GM23248 (cell line): Measurements from ENCODE around the gene UBN1. TPM values are rescaled to one million over a fixed set of nuclear protein-coding genes. Genes with fewer than 3 reads are reported as not detected.

Source experiments
- DNase-seq: peaks from one replicate; pipeline ENCODE4 v3.0.0-alpha.2; 2015
- H2AFZ ChIP-seq: fragments of 200-600 bp; sonication (generic); 2 replicates; pipeline ENCODE4 v1.6.1; 2016; ENCODE audit warnings: antibody characterized with exemption
- H3F3A ChIP-seq: fragments of 200-600 bp; sonication (generic); 2 replicates; pipeline ENCODE4 v1.6.1; 2016; ENCODE audit warnings: mild to moderate bottlenecking, antibody characterized with exemption, mixed run types; ENCODE audit not compliant: insufficient read depth
- H3K27ac ChIP-seq: fragments of 200-600 bp; sonication (generic); 2 replicates; pipeline ENCODE4 v1.5.1; 2016; ENCODE audit warnings: mild to moderate bottlenecking
- H3K27me3 ChIP-seq: fragments of 200-600 bp; sonication (generic); replicated peaks from 2 replicates; pipeline ENCODE4 v1.6.1; 2016; ENCODE audit warnings: mild to moderate bottlenecking; ENCODE audit not compliant: insufficient read depth
- H3K36me3 ChIP-seq: fragments of 200-600 bp; sonication (generic); 2 replicates; pipeline ENCODE4 v1.6.1; 2016; ENCODE audit warnings: low read depth, mild to moderate bottlenecking
- H3K4me1 ChIP-seq: fragments of 200-600 bp; sonication (generic); 2 replicates; pipeline ENCODE4 v1.6.1; 2016; ENCODE audit warnings: mild to moderate bottlenecking; ENCODE audit not compliant: insufficient read depth
- H3K4me2 ChIP-seq: fragments of 200-600 bp; sonication (generic); one replicate; pipeline ENCODE4 v1.6.1; 2016; ENCODE audit warnings: mild to moderate bottlenecking; ENCODE audit not compliant: unreplicated experiment
- H3K4me3 ChIP-seq: fragments of 200-600 bp; sonication (generic); 2 replicates; pipeline ENCODE4 v1.5.1; 2016; ENCODE audit warnings: mild to moderate bottlenecking
- H3K79me2 ChIP-seq: fragments of 200-600 bp; sonication (generic); 2 replicates; pipeline ENCODE4 v1.6.1; 2016; ENCODE audit warnings: mild to moderate bottlenecking; ENCODE audit not compliant: insufficient read depth
- H3K9ac ChIP-seq: fragments of 200-600 bp; sonication (generic); 2 replicates; pipeline ENCODE4 v1.6.1; 2016; ENCODE audit warnings: mild to moderate bottlenecking
- H3K9me2 ChIP-seq: fragments of 200-600 bp; sonication (generic); 2 replicates; pipeline ENCODE4 v1.6.1; 2016; ENCODE audit warnings: mixed run types, mild to moderate bottlenecking, moderate library complexity; ENCODE audit not compliant: insufficient read depth
- H3K9me3 ChIP-seq: fragments of 200-600 bp; sonication (generic); one replicate; pipeline ENCODE4 v1.6.1; 2017; ENCODE audit warnings: low read depth
- H4K20me1 ChIP-seq: fragments of 200-600 bp; sonication (generic); 2 replicates; pipeline ENCODE4 v1.6.0; 2016; ENCODE audit not compliant: insufficient read depth
- EZH2 ChIP-seq: fragments of 200-600 bp; sonication (generic); IDR thresholded peaks from 2 replicates; pipeline ENCODE4 v1.6.1; 2018; ENCODE audit warnings: antibody characterized with exemption, mild to moderate bottlenecking; ENCODE audit not compliant: insufficient read depth, poor library complexity, severe bottlenecking
- EZH2phosphoT487 ChIP-seq: fragments of 200-600 bp; sonication (generic); IDR thresholded peaks from 2 replicates; pipeline ENCODE4 v1.6.1; 2018; ENCODE audit warnings: antibody characterized with exemption, moderate library complexity, mild to moderate bottlenecking, low read depth; ENCODE audit not compliant: insufficient read depth
- WGBS, 2 experiments: methylation state at CpG; one replicate each; pipeline ENCODE4 v1.1.6; 2015 to 2017; ENCODE audit warnings: low lambda C conversion rate in 2 of 2, low coverage in 1 of 2; ENCODE audit errors: missing lambda C conversion rate in 2 of 2; 5-methylcytosine and 5-hydroxymethylcytosine counted together
- in situ Hi-C: fragments of 300-500 bp; cut with MboI; formaldehyde crosslinking; loops from 2 replicates; pipeline ENCODE4 v1.15.0; 2020
- polyA plus RNA-seq: library from polyadenylated mRNA; unstranded; fragments of >200 nt; fragmentation: Nextera tagmentation; extraction: Ambion mirVana; gene quantifications from 2 replicates; pipeline ENCODE4 v1.2.1, GENCODE V29; 2016
- total RNA-seq: library from RNA; depleted of rRNA; stranded (reverse); fragments of >200 nt; shearing (Covaris generic); gene quantifications from 2 replicates; pipeline ENCODE4 v1.2.3, GENCODE V29; 2014

Gene UBN1
- total and polyA plus RNA-seq, 2 experiments from 2014 or later: 9.9 to 16.4 TPM

- Histone ChIP-seq H3K4me1 (no peaks in the 10 kb centered on the region), H4K20me1 (no peaks in the 10 kb centered on the region), H3K9me2 (no peaks in the 10 kb centered on the region), H3F3A (no peaks in the 10 kb centered on the region), H3K9me3 (no peaks in the 10 kb centered on the region), H3K36me3 (peaks cover 13% of the 10 kb centered on the region; the same call in 1 of the 2 replicates), H3K79me2 (no peaks in the 10 kb centered on the region), H3K4me3 (no peak overlapping the region), H3K9ac (no peak overlapping the region), H3K27ac (no peak overlapping the region), H3K4me2 (no peak overlapping the region), H2AFZ (no peak overlapping the region), H3K27me3 (no peaks in the 10 kb centered on the region)
- TF ChIP-seq EZH2 (no peak), EZH2phosphoT487 (no peak)
- in situ Hi-C loops: no loop called here
- DNase-seq: no peak
- 94 to 97% methylated on average over 15 to 16 of the region's 16 CpGs for WGBS, 2 experiments
Observed at GRCh38 chr16:4890686-4891085, 43.4 kb downstream of the UBN1 start.

GRCh38 chr16:4891097-4891885, 44.0 kb downstream of the UBN1 start:
- 84% methylated on average over 16 of the region's 16 CpGs for WGBS, 2 experiments
- Histone ChIP-seq H4K20me1 (no peaks in the 10 kb centered on the region), H3K79me2 (no peaks in the 10 kb centered on the region), H3K36me3 (peaks cover 7% of the 10 kb centered on the region; the same call in 1 of the 2 replicates), H3K9ac (no peak overlapping the region), H3F3A (no peaks in the 10 kb centered on the region), H3K9me2 (no peaks in the 10 kb centered on the region), H3K4me2 (no peak overlapping the region), H3K4me1 (no peaks in the 10 kb centered on the region), H2AFZ (no peak overlapping the region), H3K27me3 (no peaks in the 10 kb centered on the region), H3K27ac (no peak overlapping the region), H3K9me3 (no peaks in the 10 kb centered on the region), H3K4me3 (no peak overlapping the region)
- in situ Hi-C loops: no loop called here
- DNase-seq: no peak
- TF ChIP-seq EZH2 (no peak), EZH2phosphoT487 (no peak)

GRCh38 chr16:4891886-4892216, 44.6 kb downstream of the UBN1 start:
- Histone ChIP-seq H3K36me3 (peaks cover 2% of the 10 kb centered on the region; the same call in 1 of the 2 replicates), H3K9me3 (no peaks in the 10 kb centered on the region), H3K9ac (no peak overlapping the region), H3K4me1 (no peaks in the 10 kb centered on the region), H3K4me3 (no peak overlapping the region), H3K27me3 (no peaks in the 10 kb centered on the region), H4K20me1 (no peaks in the 10 kb centered on the region), H3K27ac (no peak overlapping the region), H3K4me2 (no peak overlapping the region), H3F3A (no peaks in the 10 kb centered on the region), H2AFZ (no peak overlapping the region), H3K9me2 (no peaks in the 10 kb centered on the region), H3K79me2 (no peaks in the 10 kb centered on the region)
- peak; percentile 21 for DNase-seq
- 80 to 81% methylated on average over 12 of the region's 12 CpGs for WGBS, 2 experiments
- TF ChIP-seq EZH2 (no peak), EZH2phosphoT487 (no peak)
- in situ Hi-C loops: no loop called here

DNA sequence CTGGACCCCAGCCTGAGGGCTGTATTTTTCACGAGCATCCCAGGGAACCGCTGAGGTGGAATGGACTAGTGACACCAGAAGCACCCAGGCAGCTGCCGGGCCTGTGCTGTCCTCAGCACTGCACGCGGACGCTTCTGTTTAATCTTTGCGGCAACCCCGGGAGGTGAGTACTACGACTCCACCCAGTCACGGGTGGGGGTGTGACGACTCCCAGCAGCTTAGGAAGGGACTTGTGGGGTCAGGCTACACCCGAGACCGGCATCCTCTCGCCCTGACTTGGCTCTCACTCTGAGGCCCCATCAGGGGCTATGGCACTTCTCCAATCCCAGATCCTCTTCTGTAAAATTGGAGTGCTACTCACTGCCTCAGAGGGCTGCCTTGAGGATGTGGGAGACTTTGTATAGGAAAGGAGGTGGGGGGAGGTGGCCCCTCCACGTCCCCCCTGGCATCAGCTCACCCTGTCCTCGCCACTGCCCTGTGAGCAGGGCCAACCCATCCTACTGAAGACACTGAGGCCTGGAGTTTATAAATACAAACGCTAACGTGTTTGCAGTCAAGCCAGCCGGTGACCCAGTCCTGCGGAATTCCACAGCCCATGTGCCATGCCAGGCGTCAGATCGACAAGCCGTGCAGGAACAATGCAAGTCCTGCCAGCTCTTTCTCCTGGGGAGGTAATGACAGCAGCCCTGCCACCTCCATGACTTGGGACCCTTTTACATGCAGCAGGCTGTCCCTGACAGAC, 45.3 kb downstream of the UBN1 start:
- no peaks in the 10 kb centered on the region for H3K9me2 ChIP-seq
- no peaks in the 10 kb centered on the region for H3K9me3 ChIP-seq
- TF ChIP-seq EZH2 (no peak), EZH2phosphoT487 (no peak)
- no peaks in the 10 kb centered on the region; the same call in 1 of the 2 replicates for H3K36me3 ChIP-seq
- no peaks in the 10 kb centered on the region for H3K27me3 ChIP-seq
- no peak overlapping the region for H3K4me2 ChIP-seq
- no peaks in the 10 kb centered on the region for H3K79me2 ChIP-seq
- H3K9ac ChIP-seq: no peak overlapping the region
- no peaks in the 10 kb centered on the region for H4K20me1 ChIP-seq
- no peaks in the 10 kb centered on the region for H3F3A ChIP-seq
- H3K4me3 ChIP-seq: no peak overlapping the region
- H3K27ac ChIP-seq: no peak overlapping the region
- in situ Hi-C loops: no loop called here
- WGBS, 2 experiments: 58 to 63% methylated on average over 23 of the region's 23 CpGs
- no peaks in the 10 kb centered on the region for H3K4me1 ChIP-seq
- no peak for DNase-seq
- no peak overlapping the region for H2AFZ ChIP-seq
